ENCODE data around the gene MINAR1. TPM values are rescaled to one million over a fixed set of nuclear protein-coding genes. Genes with fewer than 3 reads are reported as not detected.

The MINAR1 gene
- total RNA-seq, 2 experiments from 2014 or later, result 0.40 to 0.55 TPM

DNA sequence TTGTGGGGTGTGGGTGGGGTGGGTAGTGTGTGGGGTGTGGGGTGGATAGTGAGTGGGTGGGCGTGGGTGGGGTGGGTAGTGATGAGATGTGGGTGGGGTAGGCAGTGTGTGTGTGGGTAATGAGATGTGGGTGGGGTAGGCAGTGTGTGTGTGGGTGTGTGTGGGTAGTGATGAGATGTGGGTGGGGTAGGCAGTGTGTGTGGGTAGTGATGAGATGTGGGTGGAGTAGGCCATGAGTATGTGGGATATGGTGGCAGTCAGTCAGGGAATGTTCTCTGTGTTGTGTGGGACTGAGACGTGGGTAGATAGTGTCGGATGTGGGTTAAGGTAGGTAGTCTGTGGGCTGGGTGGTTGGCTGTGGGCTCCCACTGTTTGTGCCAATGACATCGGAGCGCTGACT lies 7.1 kb downstream of the MINAR1 start:
- Mint-ChIP-seq H3K27ac (no peak overlapping the region), H3K4me3 (no peak overlapping the region), H3K4me1 (no peaks in the 10 kb centered on the region), H3K9me3 (no peaks in the 10 kb centered on the region), H3K36me3 (ENCODE audit: low read depth) (no peaks in the 10 kb centered on the region), H3K27me3 (peaks cover 16% of the 10 kb centered on the region)
- POLR2A ChIA-PET, result no interaction called here
- CTCF ChIA-PET, result no interaction called here
- no peak for DNase-seq

DNA sequence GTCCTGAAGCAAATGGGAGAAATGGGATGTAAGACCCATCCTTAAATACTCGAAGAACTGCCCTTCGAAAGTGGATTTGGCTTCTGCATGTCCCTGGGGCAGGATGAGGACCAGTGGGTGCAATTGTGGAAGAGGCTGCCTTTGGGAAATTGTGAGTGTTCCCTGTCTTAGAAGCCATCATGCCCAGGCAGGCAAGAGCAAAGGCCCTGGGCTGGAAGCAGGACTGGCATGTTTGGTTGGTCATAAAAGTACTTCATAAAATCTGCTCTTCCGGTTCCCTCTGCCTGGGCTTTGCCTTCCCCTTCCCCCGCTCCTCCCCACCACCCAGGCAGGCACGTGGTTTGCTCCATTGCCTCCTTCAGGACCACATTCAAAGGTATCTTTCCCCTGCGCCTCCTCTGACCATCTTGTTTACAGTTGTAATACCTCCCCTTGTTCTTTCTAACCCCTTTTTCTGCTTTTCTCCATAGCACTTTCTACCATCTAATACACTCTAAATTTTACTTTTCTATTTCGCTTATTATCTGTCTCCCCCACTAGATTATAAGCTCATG lies 8.3 kb downstream of the MINAR1 start:
- Mint-ChIP-seq H3K36me3 (ENCODE audit: low read depth) (no peaks in the 10 kb centered on the region), H3K9me3 (no peaks in the 10 kb centered on the region), H3K27me3 (peaks cover 8% of the 10 kb centered on the region), H3K27ac (no peak overlapping the region), H3K4me3 (no peak overlapping the region), H3K4me1 (no peaks in the 10 kb centered on the region)
- no peak for DNase-seq
- POLR2A ChIA-PET, result no interaction called here
- CTCF ChIA-PET, result no interaction called here

DNA sequence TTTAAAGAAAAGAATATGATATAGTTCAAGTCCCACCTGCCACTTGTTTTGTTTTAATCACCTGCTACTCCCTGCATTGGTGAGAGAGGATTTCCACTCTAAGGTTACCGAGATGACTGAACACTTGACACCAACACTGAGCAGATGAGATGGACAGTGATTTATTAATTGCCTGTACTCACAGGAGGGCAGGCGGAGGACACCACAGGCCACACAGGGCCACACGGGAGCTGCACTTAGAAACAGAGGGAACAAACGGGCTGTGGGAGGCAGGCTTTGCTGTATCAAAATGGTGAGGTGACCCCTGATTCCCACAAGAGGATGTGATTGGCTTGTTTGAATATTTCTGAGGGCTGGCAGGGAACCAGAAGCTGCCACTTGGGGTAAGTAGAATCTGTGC lies 10.8 kb downstream of the MINAR1 start:
- Mint-ChIP-seq H3K27me3 (no peaks in the 10 kb centered on the region), H3K9me3 (peaks cover 2% of the 10 kb centered on the region), H3K4me1 (no peaks in the 10 kb centered on the region), H3K4me3 (no peak overlapping the region), H3K36me3 (ENCODE audit: low read depth) (no peaks in the 10 kb centered on the region), H3K27ac (no peak overlapping the region)
- no peak for DNase-seq
- ChIA-PET CTCF (interaction anchor here (0.6 kb wide), 1 partner anchor 9 kb away, joined by 4 read pairs; no protein-coding TSS in a partner anchor), POLR2A (no interaction called here)

- H3K4me3 Mint-ChIP-seq, result no peak overlapping the region
- no peak for DNase-seq
- ChIA-PET POLR2A (no interaction called here), CTCF (interaction anchor here (1.2 kb wide), 1 partner anchor 33 kb away, joined by 3 read pairs; no protein-coding TSS in a partner anchor)
- H3K27me3 Mint-ChIP-seq, result no peaks in the 10 kb centered on the region
- H3K4me1 Mint-ChIP-seq, result no peaks in the 10 kb centered on the region
- no peaks in the 10 kb centered on the region for H3K36me3 Mint-ChIP-seq (ENCODE audit: low read depth)
- H3K9me3 Mint-ChIP-seq, result peaks cover 2% of the 10 kb centered on the region
- H3K27ac Mint-ChIP-seq, result no peak overlapping the region
Observed at GRCh38 chr15:79447060-79447459, 14.9 kb downstream of the MINAR1 start.

DNA sequence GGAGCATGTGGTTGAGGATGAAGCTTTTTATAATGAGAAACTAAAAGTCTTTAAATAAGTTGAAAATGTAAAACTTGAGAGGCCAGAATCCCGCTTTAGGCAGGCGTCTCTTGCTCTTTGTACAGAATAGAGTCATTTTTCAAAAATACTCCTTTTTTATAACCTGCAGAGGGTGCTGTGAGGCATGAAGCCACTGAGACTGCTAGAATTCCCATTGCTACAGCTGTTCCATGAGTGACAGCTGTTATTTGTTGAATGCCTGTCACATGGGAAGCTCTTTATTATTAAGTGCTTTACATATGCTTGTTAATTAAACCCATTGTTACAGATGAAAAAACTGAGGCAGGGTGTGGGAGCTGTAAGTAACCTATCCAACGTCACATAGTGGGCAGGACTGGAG lies 18.5 kb downstream of the MINAR1 start:
- Mint-ChIP-seq H3K4me3 (no peak overlapping the region), H3K27ac (no peak overlapping the region), H3K4me1 (no peaks in the 10 kb centered on the region), H3K9me3 (peaks cover 2% of the 10 kb centered on the region), H3K27me3 (peaks cover 2% of the 10 kb centered on the region), H3K36me3 (ENCODE audit: low read depth) (no peaks in the 10 kb centered on the region)
- DNase-seq, result no peak
- ChIA-PET POLR2A (no interaction called here), CTCF (no interaction called here)

DNA sequence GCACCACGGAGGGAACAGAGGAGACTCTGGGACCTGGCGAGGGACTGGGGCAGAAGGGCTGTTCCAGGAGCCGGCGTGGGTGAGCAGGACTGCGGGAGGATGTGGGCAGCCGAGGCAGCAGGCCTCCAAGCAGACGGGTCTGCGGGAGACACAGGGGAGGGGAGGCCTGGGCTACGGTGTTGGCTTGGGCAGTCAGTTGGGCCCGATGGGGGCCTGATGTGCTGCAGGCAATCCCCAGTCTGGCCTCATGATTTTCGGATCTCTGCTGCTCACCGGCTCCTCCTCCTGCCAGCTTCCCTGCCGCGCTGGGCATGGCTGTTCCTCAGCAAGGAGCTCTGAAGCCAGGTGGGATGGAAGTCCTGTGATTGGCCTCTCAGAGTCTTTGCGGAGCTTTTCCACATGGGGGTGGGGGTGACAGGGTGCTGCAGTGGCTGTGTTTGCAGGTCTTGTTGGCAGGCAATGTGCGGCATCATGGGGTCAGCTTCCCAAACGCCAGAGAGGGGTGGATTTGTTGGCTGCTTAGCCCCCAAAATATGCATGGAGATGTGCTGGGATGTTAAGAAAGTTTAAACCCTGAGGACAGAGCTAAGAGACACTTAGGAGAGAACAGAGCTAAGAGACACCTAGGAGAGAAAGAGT lies 19.3 kb downstream of the MINAR1 start:
- H3K4me3 Mint-ChIP-seq, result no peak overlapping the region
- no peak for DNase-seq
- no peaks in the 10 kb centered on the region for H3K36me3 Mint-ChIP-seq (ENCODE audit: low read depth)
- peaks cover 2% of the 10 kb centered on the region for H3K9me3 Mint-ChIP-seq
- H3K27ac Mint-ChIP-seq, result no peak overlapping the region
- H3K27me3 Mint-ChIP-seq, result peaks cover 2% of the 10 kb centered on the region
- H3K4me1 Mint-ChIP-seq, result no peaks in the 10 kb centered on the region
- ChIA-PET CTCF (interaction anchor here (0.6 kb wide), 1 partner anchor 9 kb away, joined by 4 read pairs; no protein-coding TSS in a partner anchor), POLR2A (no interaction called here)

- DNase-seq, result no peak
- no peak overlapping the region for H3K4me3 Mint-ChIP-seq
- H3K27me3 Mint-ChIP-seq, result peaks cover 2% of the 10 kb centered on the region
- no peak overlapping the region for H3K27ac Mint-ChIP-seq
- ChIA-PET POLR2A (no interaction called here), CTCF (interaction anchor here (0.6 kb wide), 1 partner anchor 10 kb away, joined by 4 read pairs; no protein-coding TSS in a partner anchor)
- H3K9me3 Mint-ChIP-seq, result no peaks in the 10 kb centered on the region
- H3K4me1 Mint-ChIP-seq, result no peaks in the 10 kb centered on the region
- no peaks in the 10 kb centered on the region for H3K36me3 Mint-ChIP-seq (ENCODE audit: low read depth)
Observed at GRCh38 chr15:79452244-79453051, 20.3 kb downstream of the MINAR1 start.

GRCh38 chr15:79453446-79453845 lies 21.3 kb downstream of the MINAR1 start:
- H3K27ac Mint-ChIP-seq, result no peak overlapping the region
- no peaks in the 10 kb centered on the region for H3K4me1 Mint-ChIP-seq
- H3K27me3 Mint-ChIP-seq, result peaks cover 2% of the 10 kb centered on the region
- no peak overlapping the region for H3K4me3 Mint-ChIP-seq
- ChIA-PET POLR2A (no interaction called here), CTCF (no interaction called here)
- no peaks in the 10 kb centered on the region for H3K9me3 Mint-ChIP-seq
- no peak for DNase-seq
- no peaks in the 10 kb centered on the region for H3K36me3 Mint-ChIP-seq (ENCODE audit: low read depth)

- no peaks in the 10 kb centered on the region for H3K4me1 Mint-ChIP-seq
- no peak for DNase-seq
- H3K36me3 Mint-ChIP-seq (ENCODE audit: low read depth), result no peaks in the 10 kb centered on the region
- no peak overlapping the region for H3K4me3 Mint-ChIP-seq
- POLR2A ChIA-PET, result no interaction called here
- CTCF ChIA-PET, result no interaction called here
- no peak overlapping the region for H3K27ac Mint-ChIP-seq
- H3K27me3 Mint-ChIP-seq, result peaks cover 2% of the 10 kb centered on the region
- H3K9me3 Mint-ChIP-seq, result no peaks in the 10 kb centered on the region
Observed at GRCh38 chr15:79454063-79454462, 21.9 kb downstream of the MINAR1 start.

DNA sequence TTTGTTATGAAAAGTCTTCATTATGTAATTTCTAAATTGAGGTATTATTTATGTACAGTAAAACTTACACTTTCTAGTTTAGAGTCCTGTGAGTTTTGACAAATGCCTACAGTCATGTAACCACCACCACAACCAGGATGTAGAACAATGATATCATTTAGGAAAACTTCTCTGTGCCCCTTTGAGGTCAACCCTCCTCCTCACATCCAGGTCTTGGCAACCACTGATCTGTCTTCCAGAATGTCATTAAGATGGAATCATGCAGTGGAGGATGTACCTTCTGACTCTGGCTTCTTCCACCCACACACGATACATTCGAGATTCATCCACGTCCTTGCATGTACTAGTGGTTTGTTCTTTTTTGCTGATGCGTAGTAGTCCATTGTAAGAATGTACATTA lies 23.2 kb downstream of the MINAR1 start:
- Mint-ChIP-seq H3K27ac (no peak overlapping the region), H3K36me3 (ENCODE audit: low read depth) (no peaks in the 10 kb centered on the region), H3K4me3 (no peak overlapping the region), H3K27me3 (peaks cover 2% of the 10 kb centered on the region), H3K4me1 (no peaks in the 10 kb centered on the region), H3K9me3 (no peaks in the 10 kb centered on the region)
- POLR2A ChIA-PET, result no interaction called here
- no peak for DNase-seq
- CTCF ChIA-PET, result no interaction called here

DNA sequence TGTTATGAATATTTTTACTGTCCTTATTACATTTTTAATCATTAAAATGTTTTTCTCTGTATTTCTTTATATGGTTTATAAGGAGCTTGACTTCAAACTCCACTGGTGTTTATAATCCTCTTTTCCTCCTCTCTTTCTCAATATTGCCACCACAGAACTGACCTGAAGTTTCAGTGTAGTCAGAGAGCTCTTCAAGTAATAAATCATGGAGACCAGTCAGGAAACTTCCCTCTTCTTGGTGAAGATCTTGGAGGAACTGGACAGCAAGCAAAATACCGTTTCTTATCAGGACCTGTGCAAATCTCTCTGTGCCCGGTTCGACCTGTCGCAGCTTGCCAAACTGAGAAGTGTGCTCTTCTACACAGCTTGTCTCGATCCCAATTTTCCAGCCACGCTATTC lies 23.8 kb downstream of the MINAR1 start:
- ChIA-PET CTCF (no interaction called here), POLR2A (no interaction called here)
- no peak overlapping the region for H3K4me3 Mint-ChIP-seq
- peaks cover 2% of the 10 kb centered on the region for H3K27me3 Mint-ChIP-seq
- H3K4me1 Mint-ChIP-seq, result no peaks in the 10 kb centered on the region
- no peaks in the 10 kb centered on the region for H3K36me3 Mint-ChIP-seq (ENCODE audit: low read depth)
- no peak for DNase-seq
- no peaks in the 10 kb centered on the region for H3K9me3 Mint-ChIP-seq
- no peak overlapping the region for H3K27ac Mint-ChIP-seq

GRCh38 chr15:79458491-79458890 lies 26.4 kb downstream of the MINAR1 start:
- no peak for DNase-seq
- Mint-ChIP-seq H3K27ac (no peak overlapping the region), H3K27me3 (peaks cover 2% of the 10 kb centered on the region), H3K9me3 (no peaks in the 10 kb centered on the region), H3K4me3 (no peak overlapping the region), H3K4me1 (no peaks in the 10 kb centered on the region), H3K36me3 (ENCODE audit: low read depth) (no peaks in the 10 kb centered on the region)
- POLR2A ChIA-PET, result no interaction called here
- CTCF ChIA-PET, result interaction anchor here (0.9 kb wide), 1 partner anchor 12 kb away, joined by 3 read pairs; no protein-coding TSS in a partner anchor

DNA sequence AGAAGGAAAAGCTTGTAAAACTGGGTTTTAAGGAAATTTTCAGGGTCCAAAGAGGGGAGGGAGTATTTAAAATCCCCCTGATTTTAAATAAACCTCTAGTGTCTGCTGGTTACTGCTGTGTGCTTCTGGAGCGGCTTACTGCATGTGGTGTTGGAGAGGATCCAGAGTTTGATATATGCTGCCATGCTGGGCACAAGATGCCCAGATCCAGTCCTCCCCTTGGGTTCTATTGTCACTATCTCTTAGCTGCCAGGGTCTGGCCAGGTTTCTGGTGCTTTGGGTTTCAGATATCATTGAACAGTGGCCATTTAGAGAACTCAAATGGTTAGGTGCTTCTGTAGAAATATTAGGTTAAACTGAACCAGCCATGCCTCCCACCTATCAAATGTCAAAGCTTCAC lies 27.5 kb downstream of the MINAR1 start:
- DNase-seq, result no peak
- CTCF ChIA-PET, result interaction anchor here (0.9 kb wide), 1 partner anchor 14 kb away, joined by 3 read pairs; no protein-coding TSS in a partner anchor

More for the DNA sequence above, 27.5 kb downstream of the MINAR1 start:
- no peak overlapping the region for H3K27ac Mint-ChIP-seq
- POLR2A ChIA-PET, result no interaction called here
- peaks cover 2% of the 10 kb centered on the region for H3K27me3 Mint-ChIP-seq
- no peaks in the 10 kb centered on the region for H3K9me3 Mint-ChIP-seq
- no peak overlapping the region for H3K4me3 Mint-ChIP-seq
- H3K4me1 Mint-ChIP-seq, result no peaks in the 10 kb centered on the region
- no peaks in the 10 kb centered on the region for H3K36me3 Mint-ChIP-seq (ENCODE audit: low read depth)
